Posterior vena cava (tissue), 2 donors: ENCODE measurements around the gene NTPCR. TPM values are rescaled to one million over a fixed set of nuclear protein-coding genes. Genes with fewer than 3 reads are reported as not detected.
"Not testable (repeated sequence)": the region's sequence is repeated elsewhere in the genome, so short reads cannot be mapped to it uniquely, and the experiment has no call there.

ENCODE experiments used
- DNase-seq: peaks from one replicate; pipeline ENCODE4 v3.0.0-alpha.2; 2020; ENCODE audit warnings: low spot score
- intact Hi-C, 2 donors: fragments of 100-400 bp; cut with DNase I; formaldehyde crosslinking; loops; one replicate each; pipeline versions ENCODE4 v1.14.1 to v1.14.2; 2022 to 2023
- total RNA-seq, 2 donors: library from RNA; stranded (reverse); fragmentation: NEBNext Ultra II Directional; extraction: Animal tissue kit (Norgen Biotek cat#: 25700); gene quantifications; one replicate each; pipeline ENCODE4 v1.2.1, GENCODE V29; 2021
- donor health status: DM: yes; HTN: yes; CAD: no.
- donor health status: DM: yes; HTN: yes; CAD: no.

Gene NTPCR
- total RNA-seq, 2 donors from 2014 or later: 27.5 to 37.3 TPM

GRCh38 chr1:232923739-232924386 is 26.5 kb upstream of the NTPCR start:
- intact Hi-C loops: no loop called here
- no peak for DNase-seq

- no peak for DNase-seq
- intact Hi-C loops: no loop called here
These were observed 25.5 kb upstream of the NTPCR start for GRCh38 chr1:232924874-232925273.

GRCh38 chr1:232925421-232926220 is 24.8 kb upstream of the NTPCR start:
- intact Hi-C loops: no loop called here
- DNase-seq: no peak

GRCh38 chr1:232927166-232927565 is 23.2 kb upstream of the NTPCR start:
- DNase-seq, intact Hi-C loops: not testable (repeated sequence)

GRCh38 chr1:232927830-232928505 is 22.4 kb upstream of the NTPCR start:
- intact Hi-C loops: no loop called here
- no peak for DNase-seq

- DNase-seq: no peak
- intact Hi-C loops: no loop called here
These were observed 17.7 kb upstream of the NTPCR start for GRCh38 chr1:232932486-232933425.

GRCh38 chr1:232936941-232937340 is 13.5 kb upstream of the NTPCR start:
- intact Hi-C loops: no loop called here
- no peak for DNase-seq

- DNase-seq: no peak
- intact Hi-C loops: no loop called here
These were observed 12.6 kb upstream of the NTPCR start for GRCh38 chr1:232937741-232938375.

- DNase-seq: no peak
- intact Hi-C loops: no loop called here
These were observed 11.5 kb upstream of the NTPCR start for GRCh38 chr1:232938926-232939325.

GRCh38 chr1:232939748-232940147 is 10.7 kb upstream of the NTPCR start:
- no peak for DNase-seq
- intact Hi-C loops: no loop called here

- intact Hi-C loops: no loop called here
- no peak for DNase-seq
These were observed 10.1 kb upstream of the NTPCR start for GRCh38 chr1:232940262-232940661.

GRCh38 chr1:232942413-232943294 is 7.8 kb upstream of the NTPCR start:
- intact Hi-C loops: no loop called here
- DNase-seq: no peak

GRCh38 chr1:232943679-232944252 is 6.6 kb upstream of the NTPCR start:
- intact Hi-C loops: no loop called here
- no peak for DNase-seq

- DNase-seq: no peak
- intact Hi-C loops: no loop called here
These were observed 6.1 kb upstream of the NTPCR start for GRCh38 chr1:232944347-232944746.

GRCh38 chr1:232949636-232950196 is 695 bp upstream of the NTPCR start:
- no peak for DNase-seq
- intact Hi-C loops: loop anchor here in 1 of 2 donors (10.0 kb wide), 1 partner anchor 1445 kb away; no protein-coding TSS in a partner anchor

GRCh38 chr1:232951180-232951579 is 769 bp downstream of the NTPCR start:
- intact Hi-C loops: loop anchor here in 1 of 2 donors (10.0 kb wide), 1 partner anchor 1446 kb away; no protein-coding TSS in a partner anchor
- DNase-seq: no peak

GRCh38 chr1:232951605-232952004 is 1.2 kb downstream of the NTPCR start:
- no peak for DNase-seq
- intact Hi-C loops: loop anchor here in 1 of 2 donors (10.0 kb wide), 1 partner anchor 1447 kb away; no protein-coding TSS in a partner anchor
